Measurements from ENCODE around the gene DZANK1. TPM values are rescaled to one million over a fixed set of nuclear protein-coding genes. Genes with fewer than 3 reads are reported as not detected.

Gene DZANK1
- total RNA-seq, 1 donor from 2014 or later: 1.1 TPM

Small RNA genes within 50 kb of the gene (microRNA-seq; reads per million reads assigned to microRNA genes)
- gene MIR3192: not detected

Other genes with a start within 250 kb of the DZANK1 start
- 7.6 TPM for gene ZNF133, start 178.5 kb downstream of the DZANK1 start, total RNA-seq
- gene POLR3F, start 360 bp upstream of the DZANK1 start, total RNA-seq: 7.7 TPM
- 5.1 TPM for gene RBBP9, start 30.2 kb upstream of the DZANK1 start, total RNA-seq
- 8.9 TPM for gene SEC23B, start 40.9 kb upstream of the DZANK1 start, total RNA-seq
- gene SMIM26, start 100.4 kb upstream of the DZANK1 start, total RNA-seq: 111 TPM
- 11.4 TPM for gene DTD1, start 121.0 kb upstream of the DZANK1 start, total RNA-seq